A549 treated with DMSO at 1 μM for 4 hours (cell line): ENCODE measurements around the gene SMARCA2. TPM values are rescaled to one million over a fixed set of nuclear protein-coding genes. Genes with fewer than 3 reads are reported as not detected.

ENCODE experiments used
- total RNA-seq: library from RNA; stranded (reverse); fragments of 200-300 nt; extraction: Qiagen RNA extraction; gene quantifications from 5 replicates; pipeline ENCODE4 v1.2.3, GENCODE V29; 2022; ENCODE audit warnings: low read depth

SMARCA2 gene
- 21.4 to 31.6 TPM (median 28.2 TPM) in 5 replicates for total RNA-seq

DNA sequence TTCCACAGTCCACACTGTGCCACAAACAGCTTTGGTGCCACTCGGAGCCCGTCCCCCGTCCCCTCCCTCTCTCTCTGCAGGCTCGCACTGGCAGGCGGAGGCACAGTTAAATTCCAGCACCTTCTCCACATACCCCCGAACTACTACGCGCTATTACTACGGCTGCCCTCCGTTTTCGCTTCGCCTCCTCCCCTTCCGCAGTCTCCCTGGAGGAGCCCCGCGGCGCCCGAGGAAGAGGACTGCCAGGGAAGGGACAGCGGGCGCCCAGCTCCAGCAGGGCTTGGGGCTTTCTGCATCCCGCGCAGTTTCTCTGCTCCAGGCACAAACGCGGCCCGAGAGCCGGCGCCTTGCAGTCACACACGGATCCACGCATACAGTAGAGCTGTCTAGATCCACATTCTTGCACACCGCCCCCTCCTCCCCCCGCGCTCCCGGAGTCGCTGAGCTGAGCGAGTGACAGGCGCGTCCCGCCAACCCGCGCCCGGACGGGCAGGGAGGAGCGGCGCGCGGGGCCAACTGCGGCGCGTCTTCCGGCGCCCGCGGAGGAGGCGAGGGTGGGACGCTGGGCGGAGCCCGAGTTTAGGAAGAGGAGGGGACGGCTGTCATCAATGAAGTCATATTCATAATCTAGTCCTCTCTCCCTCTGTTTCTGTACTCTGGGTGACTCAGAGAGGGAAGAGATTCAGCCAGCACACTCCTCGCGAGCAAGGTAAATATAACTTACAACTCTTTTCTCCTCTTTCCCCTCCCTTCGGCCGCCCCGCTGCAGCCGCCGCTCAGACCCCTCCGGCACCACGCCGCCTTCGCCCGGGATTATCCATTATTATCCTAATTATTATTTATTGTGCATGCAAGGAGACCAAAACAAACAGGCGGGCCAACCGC is at the start of gene SMARCA2:
Gene SMARCA2, plus strand, starts transcription at position 652 of the 885 bp plus-strand sequence. CDS start 13,676 bp downstream, outside the sequence.

